Ovary (tissue), 9 donors: Measurements from ENCODE around the gene GLTPD2. TPM values are rescaled to one million over a fixed set of nuclear protein-coding genes. Genes with fewer than 3 reads are reported as not detected.

ENCODE experiments used
- DNase-seq, 5 donors: peaks; one replicate each; pipeline ENCODE4 v3.0.0-alpha.2; 2019 to 2020
- H3K27ac ChIP-seq, 2 donors: fragments of 200-600 bp; one replicate each; pipeline versions ENCODE4 v1.5.1 to v1.8.0; 2019 to 2022
- H3K27me3 ChIP-seq: fragments of 200-600 bp; one replicate; pipeline ENCODE4 v1.8.0; 2022
- H3K36me3 ChIP-seq: fragments of 200-600 bp; sonication (generic); one replicate; pipeline ENCODE4 v1.5.1; 2019
- H3K4me1 ChIP-seq: one replicate; pipeline ENCODE4 v1.8.1; 2013; ENCODE audit warnings: mild to moderate bottlenecking, moderate library complexity; ENCODE audit not compliant: insufficient read depth
- H3K4me3 ChIP-seq: fragments of 200-600 bp; sonication (generic); one replicate; pipeline ENCODE4 v1.5.1; 2017
- H3K9me3 ChIP-seq, 2 donors: fragments of 200-600 bp in 1 of 2; sonication (generic) in 1 of 2; one replicate each; pipeline versions ENCODE4 v1.5.1 to v1.8.1; 2013 to 2019; ENCODE audit warnings: mild to moderate bottlenecking in 1 of 2, moderate library complexity in 1 of 2
- CTCF ChIP-seq, 3 donors: fragments of 450-650 bp in 2 of 3; fragments of 200-600 bp in 1 of 3; IDR thresholded peaks; one replicate each; pipeline versions ENCODE4 v1.5.1 to v1.8.0; 2016 to 2022; ENCODE audit warnings: antibody characterized with exemption in 3 of 3, mild to moderate bottlenecking in 1 of 3
- EP300 ChIP-seq: sonication (generic); formaldehyde crosslinking; IDR thresholded peaks from one replicate; pipeline ENCODE4 v1.6.1; 2017; ENCODE audit warnings: antibody characterized with exemption
- POLR2A ChIP-seq: fragments of 450-650 bp; IDR thresholded peaks from one replicate; pipeline ENCODE4 v1.6.1; 2017; ENCODE audit warnings: antibody characterized with exemption, mild to moderate bottlenecking, moderate library complexity
- WGBS, 3 donors: extraction: QIAGEN DNeasy Blood & Tissue Kit in 1 of 3; methylation state at CpG; one replicate each; pipeline versions ENCODE4 v1.1.5 to v1.1.7; 2013 to 2017; 5-methylcytosine and 5-hydroxymethylcytosine counted together
- intact Hi-C, 4 donors: fragments of 100-400 bp; cut with DNase I; formaldehyde crosslinking; loops; one replicate each; pipeline versions ENCODE4 v1.11.0 to v1.15.1; 2022 to 2023
- polyA plus RNA-seq, 2 donors: library from polyadenylated mRNA; stranded (reverse); fragments of 200-250 nt in 1 of 2; fragments of 350-450 nt in 1 of 2; fragmentation: Illumina TruSeq in 1 of 2; extraction: RNeasy Lipid Tissue Mini Kit (QIAGEN cat#74804) in 1 of 2; gene quantifications; one replicate each; pipeline ENCODE4 v1.2.3, GENCODE V29; 2013 to 2014
- total RNA-seq, 7 donors: library from RNA; depleted of rRNA in 2 of 7; stranded (reverse); fragments of >200 nt in 2 of 7; fragmentation: NEBNext Ultra II Directional in 3 of 7; extraction: Animal tissue kit (Norgen Biotek cat#: 25700) in 3 of 7; gene quantifications; one replicate each; pipeline versions ENCODE4 v1.1.0 to v1.2.4, GENCODE V29; 2016 to 2023
- donor health status: DM: no; HTN: no; CAD: no; lungs with moderate emphysema.
- donor health status: DM: no; HTN: no; CAD: no.
- donor health status: Bipolar disorder and iron deficiency.
- donor health status: DM: yes; HTN: yes; CAD: no.
- donor health status: DM: no; HTN: no; CAD: no.
- donor health status: DM: yes; HTN: yes; CAD: no.

GLTPD2 gene
- total and polyA plus RNA-seq, 9 donors, result not detected

GRCh38 chr17:4766201-4766600 is 22.6 kb upstream of the GLTPD2 start:
- H3K27me3 ChIP-seq, result no peaks in the 10 kb centered on the region
- intact Hi-C loops, result no loop called here
- H3K4me3 ChIP-seq, result no peak overlapping the region
- WGBS, 3 donors, result 72 to 82% (median 77%) methylated on average over 3 of the region's 3 CpGs
- no peak overlapping the region for H3K27ac ChIP-seq
- no peaks in the 10 kb centered on the region for H3K36me3 ChIP-seq
- TF ChIP-seq EP300 (no peak), POLR2A (no peak), CTCF (IDR thresholded peaks at IDR 0.05) (no peak)
- H3K4me1 ChIP-seq, result no peaks in the 10 kb centered on the region
- no peak for DNase-seq
- H3K9me3 ChIP-seq, result no peaks in the 10 kb centered on the region

GRCh38 chr17:4766723-4767122 is 22.0 kb upstream of the GLTPD2 start:
- Histone ChIP-seq H3K27ac (no peak overlapping the region), H3K4me1 (no peaks in the 10 kb centered on the region), H3K36me3 (no peaks in the 10 kb centered on the region), H3K9me3 (no peaks in the 10 kb centered on the region), H3K27me3 (no peaks in the 10 kb centered on the region), H3K4me3 (no peak overlapping the region)
- no peak for DNase-seq
- no peak for TF ChIP-seq CTCF (IDR thresholded peaks at IDR 0.05)
- TF ChIP-seq EP300, result no peak
- no peak for TF ChIP-seq POLR2A
- intact Hi-C loops, result no loop called here
- 83 to 89% (median 83%) methylated on average over 9 of the region's 9 CpGs for WGBS, 3 donors

- WGBS, 3 donors, result 77 to 87% (median 78%) methylated on average over 6 of the region's 6 CpGs
- H3K36me3 ChIP-seq, result no peaks in the 10 kb centered on the region
- TF ChIP-seq EP300 (no peak), POLR2A (no peak)
- no peak overlapping the region for H3K27ac ChIP-seq
- DNase-seq, result no peak
- intact Hi-C loops, result no loop called here
- H3K27me3 ChIP-seq, result no peaks in the 10 kb centered on the region
- H3K9me3 ChIP-seq, result no peaks in the 10 kb centered on the region
- no peaks in the 10 kb centered on the region for H3K4me1 ChIP-seq
- H3K4me3 ChIP-seq, result no peak overlapping the region
These were observed 20.5 kb upstream of the GLTPD2 start for GRCh38 chr17:4768298-4768697.

GRCh38 chr17:4769628-4770027 is 19.1 kb upstream of the GLTPD2 start:
- Histone ChIP-seq H3K4me3 (no peak overlapping the region), H3K27me3 (no peaks in the 10 kb centered on the region), H3K36me3 (no peaks in the 10 kb centered on the region), H3K9me3 (no peaks in the 10 kb centered on the region), H3K4me1 (no peaks in the 10 kb centered on the region), H3K27ac (no peak overlapping the region)
- TF ChIP-seq POLR2A, result no peak
- no peak for TF ChIP-seq EP300
- TF ChIP-seq CTCF (IDR thresholded peaks at IDR 0.05), result no peak
- intact Hi-C loops, result no loop called here
- no peak for DNase-seq
- 80 to 95% (median 89%) methylated on average over 2 of the region's 2 CpGs for WGBS, 3 donors

- H3K4me3 ChIP-seq, result no peak within 1 kb of the TSS
- 56 to 68% (median 58%) methylated on average over 13 of the region's 13 CpGs for WGBS, 3 donors
- TF ChIP-seq POLR2A, result no peak
- TF ChIP-seq CTCF (IDR thresholded peaks at IDR 0.05), result no peak
- no peak for TF ChIP-seq EP300
These were observed 17.1 kb upstream of the GLTPD2 start, which contains the start of gene TM4SF5 for GRCh38 chr17:4771519-4772234. TM4SF5 (plus strand) TSS chr17:4771886; CDS start chr17:4771923, 37 bp downstream.

More at GRCh38 chr17:4771519-4772234, 17.1 kb upstream of the GLTPD2 start, which contains the start of gene TM4SF5:
- H3K27ac ChIP-seq, result no peak within 1 kb of the TSS
- intact Hi-C loops, result no loop called here
- H3K4me1 ChIP-seq, result no peaks in the 10 kb centered on the region
- DNase-seq, result no peak
- no peaks in the 10 kb centered on the region for H3K27me3 ChIP-seq
- no peaks in the 10 kb centered on the region for H3K36me3 ChIP-seq
- H3K9me3 ChIP-seq, result no peaks in the 10 kb centered on the region
